Measurements from ENCODE around the gene KRTAP4-9.
"Not testable (repeated sequence)": the region's sequence is repeated elsewhere in the genome, so short reads cannot be mapped to it uniquely, and the experiment has no call there.

The KRTAP4-9 gene

GRCh38 chr17:41133880-41134735, 28.9 kb downstream of the KRTAP4-9 start:
- DNase-seq = no peak

DNA sequence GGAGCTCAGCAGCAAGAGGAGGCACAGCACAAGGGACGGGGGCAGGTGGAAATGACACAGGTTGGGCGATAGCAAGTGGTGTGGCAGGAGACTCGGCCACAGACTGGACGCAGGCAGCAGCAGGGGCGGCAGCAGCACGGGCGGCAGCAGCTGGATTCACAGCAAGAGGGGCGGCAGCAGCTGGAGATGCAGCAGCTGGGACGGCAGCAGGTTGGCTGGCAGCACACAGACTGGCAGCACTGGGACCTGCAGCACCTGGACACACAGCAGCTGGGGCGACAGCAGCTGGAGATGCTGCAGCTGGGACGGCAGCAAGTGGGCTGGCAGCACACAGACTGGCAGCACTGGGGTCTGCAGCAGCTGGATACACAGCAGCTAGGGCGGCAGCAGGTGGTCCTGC, 34.7 kb downstream of the KRTAP4-9 start:
- DNase-seq = not testable (repeated sequence)

GRCh38 chr17:41140360-41141131, 35.4 kb downstream of the KRTAP4-9 start, which contains the start of gene KRTAP4-6:
Gene KRTAP4-6, minus strand, starts transcription at chr17:41140544. Its CDS starts 57 bp downstream, at chr17:41140487.
- no peak for DNase-seq

GRCh38 chr17:41141361-41141760, 36.2 kb downstream of the KRTAP4-9 start:
- DNase-seq = no peak

DNA sequence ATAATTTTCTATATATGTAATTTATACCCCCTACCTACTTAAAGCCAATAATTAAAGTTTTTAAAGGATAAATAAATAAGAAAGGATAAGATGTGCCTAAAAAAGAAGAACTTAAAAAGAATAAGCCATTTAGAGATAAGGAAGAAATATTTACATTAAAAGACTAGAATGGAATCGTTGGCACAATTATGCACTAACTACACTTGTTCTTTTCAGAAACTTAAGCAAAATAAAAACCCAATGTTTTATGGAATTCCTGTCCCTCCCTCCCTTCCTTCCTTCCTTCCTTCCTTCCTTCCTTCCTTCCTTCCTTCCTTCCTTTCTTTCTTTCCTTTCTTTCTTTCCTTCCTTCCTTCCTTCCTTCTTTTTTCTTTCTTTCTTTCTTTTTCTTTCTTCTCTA, 39.7 kb downstream of the KRTAP4-9 start:
- no peak for DNase-seq

- no peak for DNase-seq
Observed at GRCh38 chr17:41145261-41145660, 40.1 kb downstream of the KRTAP4-9 start.

DNA sequence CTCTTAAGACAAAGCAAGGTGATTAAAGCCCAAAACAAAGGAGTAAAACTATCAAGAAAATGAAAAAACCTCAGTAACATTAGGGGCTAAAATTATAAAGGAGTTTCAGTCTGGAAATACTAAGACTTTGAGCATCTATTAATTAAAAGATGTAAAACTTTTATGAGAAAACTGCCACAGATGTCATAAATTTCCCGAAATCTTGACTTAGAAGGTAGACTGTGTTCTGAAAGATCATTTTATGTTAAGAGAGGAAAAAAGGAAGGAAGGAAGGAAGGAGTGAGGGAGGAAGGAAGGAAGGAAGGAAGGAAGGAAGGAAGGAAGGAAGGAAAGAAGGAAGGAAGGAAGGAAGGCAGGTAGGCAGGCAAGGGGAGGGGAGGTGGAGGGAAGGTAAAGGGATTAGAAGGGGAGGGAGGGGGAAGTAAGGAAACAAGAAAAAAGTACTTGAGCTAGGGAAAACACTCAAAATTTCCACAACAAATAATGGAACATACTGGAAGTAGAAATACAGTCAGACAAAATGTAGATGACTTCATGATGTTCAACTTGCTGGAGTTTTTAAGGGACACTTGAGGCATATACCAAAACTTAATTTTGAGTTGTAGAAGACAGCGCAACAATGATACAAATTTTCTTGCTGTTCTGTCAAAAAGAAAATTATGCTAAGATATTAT, 42.5 kb downstream of the KRTAP4-9 start:
- DNase-seq = no peak

GRCh38 chr17:41148971-41149651, 43.9 kb downstream of the KRTAP4-9 start:
- DNase-seq = not testable (repeated sequence)

GRCh38 chr17:41149652-41149985, 44.4 kb downstream of the KRTAP4-9 start, which contains the start of gene KRTAP4-5:
Gene KRTAP4-5, minus strand, starts transcription at chr17:41149825. Its CDS starts 58 bp downstream, at chr17:41149767.
- no peak for DNase-seq

DNA sequence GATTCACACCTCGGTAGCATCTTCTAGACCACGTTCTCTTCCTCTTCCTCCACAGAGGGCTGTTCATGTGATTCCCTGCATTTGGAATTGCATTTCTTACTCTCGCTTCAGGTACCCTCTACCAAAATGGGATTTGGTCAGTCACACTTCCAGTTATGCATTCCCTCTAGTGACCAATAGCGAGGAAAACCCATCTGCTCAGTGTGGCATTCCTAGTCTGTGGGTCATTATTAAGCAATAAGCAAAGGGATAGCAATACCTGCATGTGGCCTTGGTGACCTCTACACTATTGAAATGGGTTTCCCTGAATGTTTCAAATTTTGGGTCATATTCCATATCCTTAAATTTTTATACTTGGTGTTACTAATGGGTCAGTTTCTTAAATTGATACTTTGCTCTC, 44.8 kb downstream of the KRTAP4-9 start:
- no peak for DNase-seq

DNA sequence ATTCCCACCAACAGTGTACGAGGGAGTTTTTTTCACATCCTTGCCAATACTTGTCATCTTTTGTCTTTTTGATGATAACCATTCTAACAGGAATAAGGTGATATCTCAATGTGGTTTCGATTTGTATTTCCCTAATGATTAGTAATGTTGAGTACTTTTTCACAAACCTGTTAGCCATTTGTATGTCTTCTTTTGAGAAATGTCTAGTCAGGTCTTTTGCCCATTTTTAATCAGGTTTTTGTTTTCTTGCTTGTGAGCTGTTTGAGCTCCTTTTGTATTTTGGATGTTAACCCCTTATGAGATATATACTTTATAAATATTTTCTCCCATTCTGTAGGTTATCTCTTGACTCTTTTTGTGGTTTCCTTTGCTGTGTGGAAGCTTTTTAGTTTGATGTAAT, 46.3 kb downstream of the KRTAP4-9 start:
- no peak for DNase-seq

GRCh38 chr17:41153856-41154255, 48.7 kb downstream of the KRTAP4-9 start:
- no peak for DNase-seq

Data from NCI-H1092 (cell line).